Stimulated activated naive CD8-positive, alpha-beta T cell treated with anti-CD3 and anti-CD28 coated beads, Interleukin-15, Interleukin-2, amounts not matched to agents 100 ng/mL and 50 ng/mL, for 24 hours (primary cell): ENCODE results near the gene DMBX1.

Experiments
- H3K27ac Mint-ChIP-seq: one replicate; pipeline ENCODE4 v1.8.0; 2021; ENCODE audit warnings: mild to moderate bottlenecking, mixed read lengths
- H3K27me3 Mint-ChIP-seq: one replicate; pipeline ENCODE4 v1.8.0; 2021; ENCODE audit warnings: mixed read lengths
- H3K36me3 Mint-ChIP-seq: one replicate; pipeline ENCODE4 v1.8.0; 2021; ENCODE audit warnings: low read depth, mixed read lengths
- H3K4me1 Mint-ChIP-seq: one replicate; pipeline ENCODE4 v1.8.0; 2021; ENCODE audit warnings: low read depth, mixed read lengths
- H3K4me3 Mint-ChIP-seq: one replicate; pipeline ENCODE4 v1.8.0; 2021; ENCODE audit warnings: mild to moderate bottlenecking, mixed read lengths
- H3K9me3 Mint-ChIP-seq: one replicate; pipeline ENCODE4 v1.8.0; 2021; ENCODE audit warnings: mixed read lengths

The DMBX1 gene

DNA sequence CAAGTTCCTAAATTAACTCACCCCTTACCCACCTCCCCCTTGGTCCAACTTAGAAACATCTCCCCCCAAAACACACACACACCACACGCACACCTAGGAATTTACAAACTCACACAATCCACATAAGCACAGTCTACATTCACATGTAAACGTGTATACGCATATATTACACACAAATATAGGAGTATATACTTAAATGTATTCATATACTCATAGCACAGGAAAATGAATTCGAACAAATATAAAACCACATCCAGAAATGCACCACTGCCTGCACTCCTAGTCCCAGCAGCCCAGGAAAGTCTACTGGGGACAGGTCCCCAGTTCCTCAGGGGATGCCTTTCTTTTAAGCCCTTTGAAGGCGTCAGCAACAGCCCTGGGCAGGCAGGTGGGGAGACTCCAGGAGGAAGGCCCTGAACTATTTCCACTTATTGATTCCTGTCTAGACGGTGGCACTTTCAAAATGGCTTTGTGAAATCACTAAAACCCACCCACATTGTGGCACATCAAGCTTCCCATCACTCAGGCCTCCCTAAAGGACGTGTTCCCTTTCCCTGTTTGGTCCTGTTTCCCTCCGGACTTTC, 3.1 kb upstream of the DMBX1 start:
- Mint-ChIP-seq H3K9me3 (no peaks in the 10 kb centered on the region), H3K27ac (no peak overlapping the region), H3K4me1 (peaks cover 21% of the 10 kb centered on the region), H3K36me3 (no peaks in the 10 kb centered on the region), H3K4me3 (no peak overlapping the region), H3K27me3 (peaks cover 85% of the 10 kb centered on the region)

DNA sequence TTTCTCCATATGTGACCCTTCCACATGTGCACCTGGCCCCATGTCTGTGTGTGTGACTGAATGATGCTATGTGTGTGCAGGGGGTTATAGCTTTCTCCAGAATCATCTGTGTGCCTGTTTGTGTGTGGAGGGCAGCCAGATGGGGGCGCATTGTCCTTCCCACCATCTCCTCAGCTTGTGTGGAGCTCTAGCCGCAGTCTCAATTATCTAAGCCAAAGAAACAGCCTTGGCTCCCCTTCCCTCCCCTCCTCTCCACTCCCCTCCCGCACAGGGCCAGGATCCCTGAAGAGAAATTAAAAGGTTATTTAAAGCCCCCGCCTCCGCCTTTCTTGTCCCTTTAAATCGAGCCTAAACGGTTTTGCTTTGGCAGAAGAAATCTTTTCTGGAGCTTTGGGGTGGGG, 1.8 kb upstream of the DMBX1 start:
- no peaks in the 10 kb centered on the region for H3K9me3 Mint-ChIP-seq
- H3K27ac Mint-ChIP-seq = no peak overlapping the region
- H3K4me3 Mint-ChIP-seq = no peak overlapping the region
- peaks cover 87% of the 10 kb centered on the region for H3K27me3 Mint-ChIP-seq
- H3K4me1 Mint-ChIP-seq = peaks cover 27% of the 10 kb centered on the region
- no peaks in the 10 kb centered on the region for H3K36me3 Mint-ChIP-seq

DNA sequence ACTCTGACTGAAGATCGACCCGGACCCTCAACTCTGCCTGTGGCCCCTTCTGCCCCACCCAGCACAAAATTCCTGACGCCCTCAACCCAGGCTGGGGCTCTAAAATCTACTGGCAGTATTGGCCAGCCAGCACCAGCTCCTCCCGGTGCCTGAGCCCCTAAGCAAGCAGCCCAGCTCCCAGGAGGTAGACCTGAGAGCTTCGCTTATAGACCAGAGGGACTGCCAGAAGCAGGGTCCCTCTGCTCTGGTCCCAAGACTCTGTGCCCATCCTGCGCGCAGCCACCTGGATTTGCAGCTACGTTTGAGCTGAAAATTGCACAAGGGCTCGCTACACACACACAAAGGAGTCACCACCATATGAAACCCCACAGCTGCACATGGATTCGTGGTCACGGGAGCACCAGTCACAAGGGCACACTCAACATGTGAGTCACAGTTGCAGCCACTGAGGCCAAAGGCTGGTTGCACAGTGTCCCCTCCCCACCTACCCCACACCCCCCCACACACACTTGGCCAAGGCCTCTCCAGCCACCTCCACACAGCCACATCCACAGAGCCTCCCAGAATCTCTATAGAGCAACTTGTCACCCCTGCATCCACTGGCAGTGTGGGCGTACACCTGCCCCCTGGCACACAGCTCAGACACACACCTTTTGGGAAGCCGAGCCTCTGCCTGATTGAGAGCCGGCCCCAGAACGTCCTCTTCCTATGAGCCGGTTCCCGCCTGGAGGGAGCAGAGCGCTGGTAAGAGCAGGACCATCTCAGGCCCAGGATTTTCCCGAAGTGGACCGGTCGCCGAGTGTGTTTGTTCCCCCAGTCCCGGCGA, 1.1 kb upstream of the DMBX1 start:
- Mint-ChIP-seq H3K27ac (no peak overlapping the region), H3K27me3 (peaks cover 86% of the 10 kb centered on the region), H3K36me3 (no peaks in the 10 kb centered on the region), H3K4me1 (peaks cover 27% of the 10 kb centered on the region), H3K9me3 (no peaks in the 10 kb centered on the region), H3K4me3 (peak overlapping the region; percentile 71)

DNA sequence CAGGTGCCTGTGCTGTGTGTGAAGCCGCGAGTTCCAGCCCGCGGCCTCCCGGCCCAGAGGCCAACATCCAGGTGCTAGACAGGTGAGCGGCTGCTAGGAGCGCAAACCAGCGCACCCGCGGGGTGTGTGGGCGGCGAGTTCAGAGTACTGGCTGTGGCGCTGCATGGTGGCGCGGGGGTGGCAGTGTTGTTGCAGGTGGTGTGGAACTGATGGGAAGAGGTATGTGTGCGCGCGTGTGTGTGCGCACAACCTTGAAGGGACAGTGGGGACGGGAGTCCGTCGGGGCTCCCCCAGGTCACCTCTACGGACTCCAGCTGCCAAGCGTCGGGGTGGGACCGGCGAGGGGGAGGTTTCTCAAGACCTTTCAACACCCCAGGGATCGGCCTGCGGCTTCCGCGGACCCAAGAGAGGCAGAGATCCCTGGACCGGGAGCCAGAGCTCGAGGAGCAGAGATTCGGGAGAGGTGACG, 433 bp upstream of the DMBX1 start:
- Mint-ChIP-seq H3K36me3 (no peaks in the 10 kb centered on the region), H3K9me3 (no peaks in the 10 kb centered on the region), H3K4me1 (peaks cover 27% of the 10 kb centered on the region), H3K27me3 (peaks cover 86% of the 10 kb centered on the region), H3K4me3 (peak overlapping the region; percentile 71), H3K27ac (no peak overlapping the region)

DNA sequence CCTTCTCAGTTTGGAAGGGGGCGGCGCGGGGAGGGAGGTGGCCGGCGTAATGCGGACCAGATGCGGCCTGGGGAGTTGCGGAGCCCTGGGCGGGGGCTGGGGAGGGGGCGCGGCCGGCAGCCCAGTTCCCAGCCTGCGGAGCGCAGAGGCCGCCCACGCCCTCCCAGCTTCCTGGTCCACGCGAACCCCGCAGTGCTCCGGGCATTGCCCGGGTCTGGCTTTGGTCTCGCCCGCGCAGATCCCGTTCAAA, 695 bp downstream of the DMBX1 start:
- no peaks in the 10 kb centered on the region for H3K36me3 Mint-ChIP-seq
- no peak overlapping the region for H3K27ac Mint-ChIP-seq
- no peak overlapping the region for H3K4me3 Mint-ChIP-seq

DNA sequence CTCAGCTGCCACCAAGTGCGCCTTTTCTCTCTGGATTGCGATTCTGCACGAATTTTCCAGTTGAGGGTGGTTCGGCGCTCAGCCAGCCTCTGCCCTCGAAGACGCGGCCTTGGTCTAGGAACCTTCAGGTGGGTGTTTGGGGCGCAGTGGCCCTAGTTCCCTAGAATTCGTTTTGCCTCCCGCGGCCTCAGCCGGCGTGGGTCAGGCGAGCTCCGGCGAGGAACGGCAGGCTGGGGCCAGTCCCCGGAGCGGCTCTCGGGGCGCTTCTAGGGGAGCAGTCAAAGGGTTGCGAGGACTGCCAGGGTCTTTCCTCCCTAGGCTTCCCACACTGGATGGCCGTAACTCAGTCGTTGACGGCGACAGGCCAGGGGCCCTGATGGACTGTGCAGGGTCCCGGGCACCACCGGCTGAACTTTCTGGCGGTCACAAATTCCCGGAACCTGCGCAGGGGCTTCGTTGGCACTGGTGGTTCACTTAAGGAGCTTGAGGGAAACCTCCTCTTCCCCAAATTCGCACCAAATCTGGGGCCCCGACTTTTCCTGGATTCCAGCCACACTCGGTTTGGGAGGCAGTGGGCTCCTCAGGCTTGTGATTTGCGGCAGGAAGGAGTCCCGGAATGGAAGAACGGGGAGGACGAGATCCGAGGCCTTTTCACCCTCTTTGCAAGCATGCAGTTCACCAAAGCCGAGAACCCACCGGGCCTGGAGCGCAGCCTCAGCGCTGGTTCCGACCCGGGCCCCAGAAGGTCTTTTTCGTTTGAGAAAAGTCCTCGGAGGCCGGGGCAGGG, 1.2 kb downstream of the DMBX1 start:
- Mint-ChIP-seq H3K9me3 (no peaks in the 10 kb centered on the region), H3K27me3 (peaks cover 90% of the 10 kb centered on the region), H3K4me1 (peaks cover 27% of the 10 kb centered on the region), H3K4me3 (no peak overlapping the region), H3K36me3 (no peaks in the 10 kb centered on the region), H3K27ac (no peak overlapping the region)

More for the DNA sequence above, 695 bp downstream of the DMBX1 start:
- H3K4me1 Mint-ChIP-seq = peaks cover 27% of the 10 kb centered on the region
- H3K9me3 Mint-ChIP-seq = no peaks in the 10 kb centered on the region
- peaks cover 86% of the 10 kb centered on the region for H3K27me3 Mint-ChIP-seq

DNA sequence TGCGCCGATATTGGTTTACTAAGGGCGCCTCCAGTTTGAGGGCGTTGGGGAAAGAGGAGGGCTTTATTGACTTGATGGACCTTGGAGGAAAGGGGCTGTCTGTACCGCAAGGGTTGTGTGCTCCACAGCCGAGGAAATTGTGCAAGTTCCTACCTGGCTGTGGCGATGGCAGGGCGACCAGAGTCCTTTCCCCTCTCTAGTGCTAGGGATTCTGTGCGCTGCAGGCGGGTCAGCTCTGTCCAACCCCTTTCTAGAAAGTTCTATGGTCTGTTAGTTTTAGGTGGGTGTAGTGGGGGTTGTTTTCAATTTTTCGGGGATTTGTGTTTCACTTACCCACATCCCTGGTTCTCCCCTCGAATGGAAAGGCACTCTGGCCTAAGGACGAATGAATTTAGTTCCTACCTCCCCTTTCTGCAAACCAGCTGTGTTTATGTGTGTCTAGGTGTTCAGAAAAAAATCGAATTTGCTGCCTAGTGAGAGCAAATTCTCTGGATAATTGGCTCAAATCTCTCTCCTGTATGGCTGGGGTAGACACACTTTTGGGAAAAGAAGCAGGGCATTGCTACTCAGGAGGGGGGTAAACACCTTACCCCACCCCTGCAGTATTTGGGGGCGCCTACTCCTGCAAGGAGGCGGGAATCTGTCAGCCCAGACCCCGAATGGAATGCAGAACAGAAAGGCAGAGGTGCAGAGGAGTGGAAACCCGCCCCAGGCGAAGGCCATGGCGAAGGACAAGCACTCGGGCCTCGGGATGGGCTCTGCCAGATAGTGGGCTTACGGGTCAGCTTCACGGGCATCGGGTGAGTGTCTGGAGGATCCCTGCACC, 2.0 kb downstream of the DMBX1 start:
- Mint-ChIP-seq H3K4me3 (no peak overlapping the region), H3K9me3 (no peaks in the 10 kb centered on the region), H3K27me3 (peaks cover 88% of the 10 kb centered on the region), H3K36me3 (no peaks in the 10 kb centered on the region), H3K4me1 (peaks cover 27% of the 10 kb centered on the region), H3K27ac (no peak overlapping the region)

DNA sequence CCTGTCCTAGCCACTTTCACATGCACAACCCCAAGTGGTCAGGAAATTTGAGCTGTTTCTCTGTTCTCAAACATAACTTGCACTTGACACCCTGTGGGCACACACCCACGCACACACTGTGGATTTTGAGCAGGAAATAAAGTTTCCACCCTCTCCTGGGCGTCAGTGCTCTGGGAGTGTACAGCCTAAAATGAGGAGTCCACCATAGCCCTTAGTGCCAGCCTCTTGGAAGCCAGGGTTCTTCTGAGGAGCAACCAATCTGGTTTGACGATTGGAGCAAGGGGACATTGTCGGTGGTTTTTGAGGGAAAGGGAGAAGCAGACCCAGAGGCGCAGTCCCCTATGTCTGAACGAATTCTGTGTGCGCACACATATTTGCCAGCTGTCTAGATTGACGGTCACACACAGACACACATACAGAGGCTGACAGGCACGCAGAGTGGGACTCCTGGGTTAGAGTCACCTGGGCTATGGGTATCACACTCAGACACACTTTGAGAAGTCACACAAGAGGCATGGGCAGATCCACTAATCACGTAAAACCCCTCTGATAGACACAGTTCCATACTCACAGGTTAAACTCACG, 2.7 kb downstream of the DMBX1 start:
- no peak overlapping the region for H3K27ac Mint-ChIP-seq
- no peak overlapping the region for H3K4me3 Mint-ChIP-seq
- H3K4me1 Mint-ChIP-seq = peaks cover 27% of the 10 kb centered on the region
- no peaks in the 10 kb centered on the region for H3K36me3 Mint-ChIP-seq
- no peaks in the 10 kb centered on the region for H3K9me3 Mint-ChIP-seq
- peaks cover 86% of the 10 kb centered on the region for H3K27me3 Mint-ChIP-seq

DNA sequence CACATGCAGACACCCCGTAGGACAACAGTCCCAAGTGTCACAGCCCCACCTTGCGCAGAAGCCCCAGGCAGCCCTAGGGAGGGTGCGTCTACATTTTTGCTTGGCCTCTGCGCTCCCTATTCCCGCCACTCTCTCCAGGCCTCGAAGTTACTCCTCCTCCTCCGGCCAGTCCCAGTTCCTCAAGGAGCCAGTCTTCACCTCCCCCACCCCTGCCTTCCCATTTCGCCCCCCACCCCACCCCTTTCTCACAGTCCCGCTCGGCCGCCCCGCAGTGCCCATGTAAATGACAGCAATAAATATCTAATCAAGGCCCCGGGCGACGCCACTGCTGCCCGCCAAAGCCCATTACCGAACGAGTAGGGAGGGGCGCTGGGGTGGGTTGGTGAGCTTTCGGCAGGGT, 3.2 kb downstream of the DMBX1 start:
- Mint-ChIP-seq H3K36me3 (no peaks in the 10 kb centered on the region), H3K9me3 (no peaks in the 10 kb centered on the region), H3K4me1 (peaks cover 27% of the 10 kb centered on the region), H3K27ac (no peak overlapping the region), H3K4me3 (no peak overlapping the region), H3K27me3 (peaks cover 81% of the 10 kb centered on the region)

DNA sequence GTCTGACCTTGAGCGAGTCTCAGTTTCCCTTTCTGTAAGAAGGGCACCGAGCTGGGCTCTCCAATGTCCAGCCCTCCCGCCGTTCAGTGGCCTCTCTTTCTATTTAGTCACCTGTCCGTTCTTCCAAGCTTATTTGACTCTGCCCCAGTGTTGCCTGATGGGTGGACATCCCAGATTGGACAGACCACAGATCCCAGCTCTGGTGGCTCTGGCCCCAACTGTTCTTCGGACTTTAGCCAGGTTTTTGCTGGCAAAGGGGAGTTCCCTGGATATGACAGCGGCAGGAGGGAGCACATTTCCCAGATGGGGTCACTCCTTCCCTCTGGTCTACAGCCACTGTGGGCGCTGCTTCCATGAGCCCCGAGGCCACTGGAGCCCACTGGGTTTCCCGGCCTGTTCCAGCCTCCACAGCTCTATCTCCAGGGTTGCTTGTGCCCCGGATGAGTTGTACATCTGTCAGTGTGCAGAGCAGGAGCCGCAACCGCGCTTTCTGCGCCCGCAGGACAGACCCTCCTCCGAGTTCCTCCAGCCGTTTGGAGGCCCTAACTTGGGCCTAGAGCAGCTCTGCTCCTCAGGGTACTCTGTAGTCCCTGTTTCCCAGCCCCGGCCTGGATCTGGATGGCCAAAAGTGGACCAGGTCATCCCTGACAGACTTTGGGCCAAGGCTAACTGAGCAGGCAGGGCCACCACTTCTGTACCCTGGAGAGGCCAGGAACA, 3.8 kb downstream of the DMBX1 start:
- Mint-ChIP-seq H3K27me3 (peaks cover 78% of the 10 kb centered on the region), H3K4me1 (peaks cover 24% of the 10 kb centered on the region), H3K36me3 (no peaks in the 10 kb centered on the region), H3K27ac (no peak overlapping the region), H3K9me3 (no peaks in the 10 kb centered on the region), H3K4me3 (no peak overlapping the region)

DNA sequence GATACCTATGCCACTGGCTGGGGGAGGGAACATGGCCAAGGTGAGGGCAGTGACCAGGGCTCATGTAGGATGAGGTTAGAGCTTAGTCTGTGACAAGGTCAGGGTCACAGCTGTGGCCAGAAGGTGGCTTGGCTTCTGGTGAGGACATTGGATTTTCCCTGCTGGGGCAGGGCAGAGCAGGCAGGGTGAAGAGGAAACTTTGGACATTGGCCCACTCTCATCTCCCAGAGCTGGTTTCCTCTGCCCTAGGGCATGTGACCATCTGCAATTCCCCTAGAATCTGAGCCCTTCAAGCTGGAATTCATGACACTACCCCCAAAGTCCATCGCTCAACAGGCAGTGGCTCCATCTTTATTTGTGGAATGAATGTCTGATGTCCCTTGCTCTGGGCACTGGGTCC, 5.3 kb downstream of the DMBX1 start:
- Mint-ChIP-seq H3K27me3 (peaks cover 68% of the 10 kb centered on the region), H3K4me3 (no peak overlapping the region), H3K36me3 (no peaks in the 10 kb centered on the region), H3K9me3 (no peaks in the 10 kb centered on the region), H3K4me1 (peaks cover 12% of the 10 kb centered on the region), H3K27ac (no peak overlapping the region)

DNA sequence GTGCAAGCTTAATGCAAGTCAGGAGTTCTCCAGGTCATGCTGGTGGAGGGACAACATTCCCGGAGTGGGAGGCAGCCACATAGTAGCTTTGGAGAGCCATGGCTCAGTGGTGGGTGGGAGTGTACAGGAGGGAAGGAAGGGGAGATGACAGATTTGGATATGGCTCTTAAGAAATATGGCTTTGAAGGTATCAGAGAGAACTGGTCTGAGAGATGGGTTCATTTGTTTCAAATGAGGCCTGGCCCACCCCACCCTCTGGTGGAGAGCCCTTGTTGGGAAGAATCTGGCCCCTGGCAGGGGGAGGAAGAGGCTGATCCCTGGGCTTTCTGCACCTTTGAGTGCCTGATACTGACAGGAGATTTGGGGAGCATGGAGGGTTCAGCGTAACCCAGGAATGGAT, 6.1 kb downstream of the DMBX1 start:
- Mint-ChIP-seq H3K9me3 (no peaks in the 10 kb centered on the region), H3K4me1 (peaks cover 6% of the 10 kb centered on the region), H3K27ac (no peak overlapping the region), H3K27me3 (peaks cover 61% of the 10 kb centered on the region), H3K36me3 (no peaks in the 10 kb centered on the region), H3K4me3 (no peak overlapping the region)

DNA sequence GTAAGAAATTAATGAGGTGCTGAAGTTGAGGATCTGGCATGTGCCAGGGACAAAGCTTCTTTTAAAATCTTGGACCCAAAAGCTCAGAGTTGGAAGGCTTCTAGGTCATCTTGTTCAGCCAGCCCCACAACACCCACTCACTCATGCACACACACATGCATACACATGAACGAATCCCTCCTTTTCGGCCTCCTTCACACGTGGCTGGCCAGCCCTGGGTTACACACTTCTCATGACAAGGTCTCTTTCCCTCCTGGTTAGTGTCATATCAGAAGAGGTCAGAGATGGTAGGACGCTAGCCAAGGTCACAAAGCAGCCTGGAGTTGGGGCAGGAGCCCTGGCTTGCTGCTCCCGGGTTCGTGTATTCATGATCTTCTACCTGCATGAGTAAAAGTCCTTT, 6.9 kb downstream of the DMBX1 start:
- Mint-ChIP-seq H3K4me1 (peaks cover 5% of the 10 kb centered on the region), H3K27ac (no peak overlapping the region), H3K36me3 (no peaks in the 10 kb centered on the region), H3K27me3 (peaks cover 57% of the 10 kb centered on the region), H3K4me3 (no peak overlapping the region), H3K9me3 (no peaks in the 10 kb centered on the region)

DNA sequence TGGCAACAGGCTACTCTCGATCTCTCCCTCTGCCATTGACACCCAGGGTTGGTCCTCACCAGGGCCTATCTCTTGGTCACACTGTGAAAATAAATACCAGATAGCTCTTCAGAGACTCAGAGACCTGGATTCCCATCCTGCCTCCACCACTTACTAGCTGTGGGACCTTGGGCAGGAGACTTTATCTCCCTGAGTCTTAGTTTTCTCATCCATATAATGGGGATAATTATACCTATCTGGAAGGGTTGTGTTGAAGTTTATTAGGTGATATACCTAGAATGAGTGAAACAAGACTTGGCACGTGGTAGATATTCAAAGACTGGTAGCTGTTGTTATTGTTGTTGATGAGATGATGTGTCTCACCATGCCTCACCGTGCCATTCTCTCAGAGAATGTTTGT, 7.4 kb downstream of the DMBX1 start:
- H3K4me3 Mint-ChIP-seq = no peak overlapping the region
- peaks cover 56% of the 10 kb centered on the region for H3K27me3 Mint-ChIP-seq
- H3K27ac Mint-ChIP-seq = no peak overlapping the region
- no peaks in the 10 kb centered on the region for H3K36me3 Mint-ChIP-seq
- peaks cover under 1% of the 10 kb centered on the region for H3K4me1 Mint-ChIP-seq
- H3K9me3 Mint-ChIP-seq = no peaks in the 10 kb centered on the region
